Right lobe of liver (tissue), 4 donors: Measurements from ENCODE around the gene CDK3.

ENCODE experiments used
- CTCF ChIP-seq, 4 donors: fragments of 200-600 bp in 3 of 4; fragments of 450-650 bp in 1 of 4; IDR thresholded peaks; one replicate each; pipeline versions ENCODE4 v1.5.1 to v1.8.0; 2016 to 2022; ENCODE audit warnings: antibody characterized with exemption in 4 of 4, mild to moderate bottlenecking in 2 of 4
- POLR2A ChIP-seq: fragments of 450-650 bp; IDR thresholded peaks from one replicate; pipeline ENCODE4 v1.6.1; 2017; ENCODE audit warnings: antibody characterized with exemption, mild to moderate bottlenecking
- donor health status: DM: no; HTN: no; CAD: no.
- donor health status: DM: no; HTN: no; CAD: no.
- donor health status: DM: no; HTN: yes; CAD: no.

GRCh38 chr17:76049836-76050537 lies 49.3 kb downstream of the CDK3 start:
- TF ChIP-seq CTCF (IDR thresholded peaks at IDR 0.05) (no peak), POLR2A (no peak)
